ENCODE data around the gene RPH3AL.
A peak's percentile ranks its signal among the peaks of the same experiment; 100 is the strongest.

The RPH3AL gene

DNA sequence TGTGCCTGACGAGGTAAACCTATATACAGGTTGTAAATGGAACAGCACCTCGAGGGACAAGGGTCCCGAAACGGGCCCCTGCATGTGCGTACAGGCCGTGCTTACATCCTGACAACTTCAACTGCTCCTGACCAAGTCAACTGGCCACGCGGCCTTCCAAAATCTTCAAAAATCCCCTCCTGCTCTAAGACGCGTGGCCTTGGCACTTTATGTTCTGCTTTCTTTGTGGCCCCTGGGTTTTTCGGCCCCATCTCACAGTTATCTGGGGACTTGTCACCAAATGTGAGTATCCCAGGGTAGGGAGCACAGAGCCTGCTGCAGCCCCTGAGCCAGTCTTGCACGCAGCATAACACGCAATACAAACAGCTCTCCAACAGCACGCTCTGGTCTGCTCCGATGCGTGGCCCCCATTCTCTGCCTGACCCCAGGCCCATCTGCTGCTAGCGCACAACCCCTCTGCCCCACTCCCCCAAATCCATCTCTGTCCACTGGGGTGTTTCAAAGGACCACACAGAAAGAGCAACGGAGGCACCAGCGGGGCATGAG lies 659 bp downstream of the RPH3AL start:
- H3K36me3 ChIP-seq: peaks cover 4% of the 10 kb centered on the region
- H3K27ac ChIP-seq: peak overlapping the region; percentile 96
- no peaks in the 10 kb centered on the region for H3K9me3 ChIP-seq (ENCODE audit: severe bottlenecking)
- H3K4me3 ChIP-seq (ENCODE audit: low read depth, low read length): peak overlapping the region; percentile 51
- no peaks in the 10 kb centered on the region for H3K27me3 ChIP-seq (ENCODE audit: insufficient read depth, low read depth, severe bottlenecking)
- TF ChIP-seq, protein P1, sequence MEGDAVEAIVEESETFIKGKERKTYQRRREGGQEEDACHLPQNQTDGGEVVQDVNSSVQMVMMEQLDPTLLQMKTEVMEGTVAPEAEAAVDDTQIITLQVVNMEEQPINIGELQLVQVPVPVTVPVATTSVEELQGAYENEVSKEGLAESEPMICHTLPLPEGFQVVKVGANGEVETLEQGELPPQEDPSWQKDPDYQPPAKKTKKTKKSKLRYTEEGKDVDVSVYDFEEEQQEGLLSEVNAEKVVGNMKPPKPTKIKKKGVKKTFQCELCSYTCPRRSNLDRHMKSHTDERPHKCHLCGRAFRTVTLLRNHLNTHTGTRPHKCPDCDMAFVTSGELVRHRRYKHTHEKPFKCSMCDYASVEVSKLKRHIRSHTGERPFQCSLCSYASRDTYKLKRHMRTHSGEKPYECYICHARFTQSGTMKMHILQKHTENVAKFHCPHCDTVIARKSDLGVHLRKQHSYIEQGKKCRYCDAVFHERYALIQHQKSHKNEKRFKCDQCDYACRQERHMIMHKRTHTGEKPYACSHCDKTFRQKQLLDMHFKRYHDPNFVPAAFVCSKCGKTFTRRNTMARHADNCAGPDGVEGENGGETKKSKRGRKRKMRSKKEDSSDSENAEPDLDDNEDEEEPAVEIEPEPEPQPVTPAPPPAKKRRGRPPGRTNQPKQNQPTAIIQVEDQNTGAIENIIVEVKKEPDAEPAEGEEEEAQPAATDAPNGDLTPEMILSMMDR (IDR thresholded peaks at IDR 0.05; ENCODE audit: low read depth, low read length): no peak
- DNase-seq: no peak

DNA sequence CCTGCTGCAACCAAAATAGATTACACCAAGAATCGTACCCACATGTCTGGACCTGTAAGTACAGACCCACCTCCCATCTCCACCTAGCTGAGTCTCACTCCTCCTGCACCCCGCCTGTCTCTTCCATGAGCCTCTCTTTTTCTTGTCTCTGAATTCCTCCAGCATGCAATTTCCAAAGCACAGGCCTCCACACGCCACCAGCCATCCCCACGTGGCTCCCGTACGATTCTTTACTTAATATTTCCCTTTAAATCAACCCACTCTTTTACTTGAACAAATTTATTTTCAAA lies 1.2 kb downstream of the RPH3AL start:
- H3K4me3 ChIP-seq (ENCODE audit: low read depth, low read length): no peak overlapping the region; the same call in 1 of the 2 replicates
- H3K27me3 ChIP-seq (ENCODE audit: insufficient read depth, low read depth, severe bottlenecking): no peaks in the 10 kb centered on the region
- TF ChIP-seq, protein P1 (IDR thresholded peaks at IDR 0.05; ENCODE audit: low read depth, low read length): no peak
- H3K9me3 ChIP-seq (ENCODE audit: severe bottlenecking): no peaks in the 10 kb centered on the region
- peaks cover 4% of the 10 kb centered on the region for H3K36me3 ChIP-seq
- no peak for DNase-seq
- peak overlapping the region; percentile 96 for H3K27ac ChIP-seq

DNA sequence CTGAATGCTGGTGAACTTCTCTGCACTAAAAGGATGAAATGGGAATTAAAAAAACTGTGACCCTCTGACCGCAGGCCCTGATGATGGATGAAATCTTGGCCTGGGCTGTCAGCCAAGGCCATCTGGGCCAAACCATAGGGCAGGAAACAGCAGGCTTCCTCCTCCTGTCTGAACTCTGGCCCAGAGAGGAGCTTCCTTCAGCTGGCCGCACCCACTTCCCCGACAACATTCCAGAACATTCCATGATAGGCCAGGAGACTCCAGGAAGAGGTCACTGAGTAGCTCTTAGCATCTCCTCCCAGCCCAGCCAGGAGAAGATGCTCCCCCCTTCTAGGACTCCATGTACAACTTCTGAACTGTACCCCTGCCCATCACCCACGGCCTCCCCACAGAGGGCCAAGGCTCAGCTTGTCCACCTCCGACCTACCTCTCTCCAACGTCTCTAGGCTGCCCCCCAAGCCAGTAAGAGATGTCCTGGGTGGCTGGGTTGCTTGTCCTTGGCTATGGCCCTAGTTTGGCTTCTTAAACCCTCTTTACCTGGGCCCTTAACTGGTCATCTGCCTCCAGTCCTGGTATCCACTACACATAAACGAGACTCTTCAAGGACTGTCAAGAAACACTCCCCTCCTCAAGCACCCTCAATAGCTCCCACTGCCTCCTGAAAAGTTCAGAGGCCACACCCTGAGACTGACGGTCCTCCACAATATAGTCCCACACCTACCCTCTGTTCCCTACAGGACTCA lies 1.7 kb downstream of the RPH3AL start:
- DNase-seq: no peak
- H3K27ac ChIP-seq: no peak overlapping the region; the same call in 1 of the 2 replicates
- peaks cover 7% of the 10 kb centered on the region for H3K36me3 ChIP-seq
- H3K4me3 ChIP-seq (ENCODE audit: low read depth, low read length): no peak overlapping the region
- H3K27me3 ChIP-seq (ENCODE audit: insufficient read depth, low read depth, severe bottlenecking): no peaks in the 10 kb centered on the region
- no peaks in the 10 kb centered on the region for H3K9me3 ChIP-seq (ENCODE audit: severe bottlenecking)
- TF ChIP-seq, protein P1 (IDR thresholded peaks at IDR 0.05; ENCODE audit: low read depth, low read length): no peak

DNA sequence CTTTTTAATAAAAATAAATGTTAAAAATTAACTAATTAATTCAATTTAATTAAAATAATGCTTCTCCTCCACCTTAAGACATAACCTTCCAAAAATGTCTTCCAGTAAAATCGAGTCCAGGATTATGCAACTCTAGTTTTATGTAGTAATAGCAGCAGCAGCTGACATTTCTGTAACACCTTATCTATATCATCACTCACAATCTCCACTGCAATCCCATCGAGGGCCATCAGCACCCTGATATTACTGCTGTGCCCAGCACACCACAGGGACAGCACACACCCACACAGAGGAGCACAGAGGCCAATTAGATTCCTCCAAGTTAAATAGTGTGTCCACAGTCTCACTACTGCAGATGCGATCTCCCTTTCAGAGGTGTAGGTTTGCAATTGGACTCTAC lies 2.9 kb downstream of the RPH3AL start:
- Histone ChIP-seq H3K4me3 (ENCODE audit: low read depth, low read length) (no peak overlapping the region), H3K36me3 (peaks cover 7% of the 10 kb centered on the region), H3K27me3 (ENCODE audit: insufficient read depth, low read depth, severe bottlenecking) (no peaks in the 10 kb centered on the region), H3K9me3 (ENCODE audit: severe bottlenecking) (no peaks in the 10 kb centered on the region), H3K27ac (no peak overlapping the region)
- TF ChIP-seq, protein P1 (IDR thresholded peaks at IDR 0.05; ENCODE audit: low read depth, low read length): no peak
- no peak for DNase-seq

DNA sequence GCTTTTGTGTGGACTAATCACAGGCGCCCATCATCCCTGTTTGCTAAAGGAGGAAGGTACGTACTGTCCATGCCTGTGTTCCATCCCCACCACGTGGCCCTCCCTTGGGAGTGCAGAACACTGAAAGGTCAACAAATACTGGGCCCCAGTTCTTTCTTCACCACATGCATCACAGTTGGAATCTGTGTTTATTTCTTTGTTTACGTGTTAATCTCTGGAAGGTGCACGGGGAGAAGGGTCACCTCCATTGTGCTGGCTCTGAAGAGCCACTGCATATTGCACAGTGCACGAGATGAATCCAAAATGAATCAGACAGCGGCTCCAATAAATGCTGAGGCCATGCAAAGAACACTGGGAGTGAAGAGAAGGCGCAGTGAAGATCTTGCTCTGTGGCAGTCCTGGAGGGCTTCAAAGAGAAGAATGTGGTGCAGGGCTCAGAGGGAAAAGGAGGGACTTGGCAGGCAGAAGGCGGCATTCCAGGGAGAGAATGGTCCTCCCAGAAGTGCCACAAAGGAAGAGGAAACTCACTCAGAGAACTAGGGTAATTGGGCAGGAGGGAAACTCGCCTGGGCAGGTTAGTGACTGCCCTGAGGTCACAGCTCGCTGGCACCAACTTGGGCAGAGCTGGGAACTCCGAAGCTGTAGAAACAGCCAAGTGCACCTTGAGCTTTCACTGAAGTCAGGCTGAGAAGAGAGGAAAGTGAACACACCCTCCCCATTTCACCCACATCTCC lies 3.7 kb downstream of the RPH3AL start:
- Histone ChIP-seq H3K27me3 (ENCODE audit: insufficient read depth, low read depth, severe bottlenecking) (no peaks in the 10 kb centered on the region), H3K36me3 (peaks cover 7% of the 10 kb centered on the region), H3K27ac (no peak overlapping the region), H3K9me3 (ENCODE audit: severe bottlenecking) (no peaks in the 10 kb centered on the region), H3K4me3 (ENCODE audit: low read depth, low read length) (no peak overlapping the region)
- DNase-seq: no peak
- TF ChIP-seq, protein P1 (IDR thresholded peaks at IDR 0.05; ENCODE audit: low read depth, low read length): no peak
